GM12878 (cell line): ENCODE measurements around the gene EFCAB8. TPM values are rescaled to one million over a fixed set of nuclear protein-coding genes. Genes with fewer than 3 reads are reported as not detected.

ENCODE experiments used
- ATAC-seq: fragments of 200-7000 bp; cut with Tn5 transposase; 3 replicates; pipeline ENCODE4 v1.9.1; 2020; ENCODE audit warnings: mild to moderate bottlenecking, moderate library complexity
- BruUV-seq: library from RNA; stranded (reverse); fragments of 400-500 nt; replicated peaks from 2 replicates; lab custom pipeline; 2021; lab: Mats Ljungman, UMichigan
- CTCF ChIA-PET: fragments of 300-600 bp; sonication (Branson Sonifier 250); formaldehyde crosslinking; extraction: SDS; loops from one replicate; lab custom pipeline; 2021; ENCODE audit warnings: inconsistent platforms; lab: Yijun Ruan, JAX
- POLR2A ChIA-PET: fragments of 350-600 bp; formaldehyde crosslinking; extraction: SDS; loops from one replicate; lab custom pipeline; 2021; ENCODE audit warnings: inconsistent platforms; lab: Charles Lee
- RAD21 ChIA-PET: fragments of 300-600 bp; sonication (Branson Sonifier 250); formaldehyde crosslinking; loops from one replicate; lab custom pipeline; 2023; ENCODE audit warnings: antibody characterized with exemption; ENCODE audit not compliant: unreplicated experiment; lab: Charles Lee
- SMC1A ChIA-PET: fragments of 300-600 bp; sonication (Branson Sonifier 250); formaldehyde crosslinking; loops from one replicate; lab custom pipeline; 2023; ENCODE audit not compliant: unreplicated experiment, uncharacterized antibody; lab: Charles Lee
- DNase-seq: peaks from one replicate; pipeline ENCODE4 v3.0.0-alpha.2; 2011; ENCODE audit warnings: low read depth, low spot score
- FAIRE-seq: peaks from 3 replicates; lab custom pipeline; 2011; peaks lifted over from hg19 to GRCh38; lab: Jason Lieb, UNC
- H2AFZ ChIP-seq: 2 replicates; pipeline ENCODE4 v1.6.0; 2011; ENCODE audit warnings: low read depth, low read length, control low read depth; ENCODE audit not compliant: control insufficient read depth
- H3K27ac ChIP-seq: 2 replicates; pipeline ENCODE4 v1.5.1; 2011; ENCODE audit warnings: control low read depth; ENCODE audit not compliant: control insufficient read depth, insufficient read depth
- H3K27me3 ChIP-seq, 2 experiments: replicated peaks in 1 of 2; 2 replicates each; pipeline versions ENCODE4 v1.6.0 to v1.6.1; 2011; ENCODE audit warnings: low read length in 1 of 2; ENCODE audit not compliant: control insufficient read depth in 2 of 2, insufficient read depth in 2 of 2
- H3K36me3 ChIP-seq, 2 experiments: 2 replicates each; pipeline ENCODE4 v1.5.1; 2011; ENCODE audit warnings: low read length in 1 of 2; ENCODE audit not compliant: control insufficient read depth in 2 of 2, insufficient read depth in 2 of 2
- H3K4me1 ChIP-seq: 2 replicates; pipeline ENCODE4 v1.6.1; 2011; ENCODE audit warnings: mild to moderate bottlenecking, low read length, moderate library complexity, mixed read lengths; ENCODE audit not compliant: control insufficient read depth, insufficient read depth
- H3K4me2 ChIP-seq: 2 replicates; pipeline ENCODE4 v1.6.0; 2011; ENCODE audit warnings: control low read depth; ENCODE audit not compliant: control insufficient read depth, insufficient read depth
- H3K4me3 ChIP-seq: fragments of 200-600 bp; sonication (generic); 2 replicates; pipeline ENCODE4 v1.5.1; 2016
- H3K79me2 ChIP-seq: 2 replicates; pipeline ENCODE4 v1.6.0; 2011; ENCODE audit warnings: low read length; ENCODE audit not compliant: control insufficient read depth, insufficient read depth
- H3K9ac ChIP-seq: 2 replicates; pipeline ENCODE4 v1.8.0; 2011; ENCODE audit warnings: low read length, control low read depth, mixed read lengths; ENCODE audit not compliant: control insufficient read depth, insufficient read depth
- H3K9me3 ChIP-seq: replicated peaks from 3 replicates; pipeline ENCODE4 v1.5.1; 2011; ENCODE audit warnings: mild to moderate bottlenecking, low read length; ENCODE audit not compliant: control insufficient read depth, insufficient read depth
- H4K20me1 ChIP-seq: 2 replicates; pipeline ENCODE4 v1.6.0; 2011; ENCODE audit not compliant: control insufficient read depth, insufficient read depth
- BCLAF1 ChIP-seq: fragments of 450-650 bp; IDR thresholded peaks from 2 replicates; pipeline ENCODE4 v1.6.1; 2017; ENCODE audit warnings: antibody characterized with exemption, mild to moderate bottlenecking, moderate library complexity
- EP300 ChIP-seq, 2 experiments: fragments of 150-350 bp in 1 of 2; IDR thresholded peaks; 2 replicates each; pipeline ENCODE4 v1.6.1; 2011 to 2012; ENCODE audit warnings: low read depth in 2 of 2, low read length in 2 of 2, borderline replicate concordance in 1 of 2, improper control_type of control experiment in 1 of 2, inconsistent platforms in 1 of 2; ENCODE audit not compliant: control insufficient read depth in 1 of 2
- RBBP5 ChIP-seq: fragments of 200-600 bp; sonication (generic); conservative IDR thresholded peaks from 2 replicates; pipeline ENCODE4 v1.6.1; 2016
- ZBTB4 ChIP-seq: fragments of 450-650 bp; formaldehyde crosslinking; IDR thresholded peaks from 2 replicates; pipeline ENCODE4 v1.4.0; 2022; ENCODE audit warnings: mild to moderate bottlenecking, moderate library complexity
- WGBS: methylation state at CpG from one replicate; pipeline ENCODE4 v1.1.6; 2016; ENCODE audit warnings: low lambda C conversion rate; ENCODE audit not compliant: insufficient replicate concordance, insufficient coverage; ENCODE audit errors: missing lambda C conversion rate; 5-methylcytosine and 5-hydroxymethylcytosine counted together
- in situ Hi-C: fragments of 300-500 bp; cut with MboI; formaldehyde crosslinking; loops from 9 replicates; pipeline ENCODE4 v1.14.3; 2018; ENCODE audit warnings: mixed read lengths
- intact Hi-C: fragments of 100-400 bp; cut with micrococcal nuclease; formaldehyde crosslinking; loops from one replicate; pipeline ENCODE4 v1.14.2; 2022; ENCODE audit not compliant: unreplicated experiment
- polyA plus RNA-seq, 11 experiments: library from polyadenylated mRNA; depleted of rRNA in 4 of 11; unstranded in 6 of 11; stranded (reverse) in 5 of 11; fragments of >200 nt; fragmentation: Nextera tagmentation in 4 of 11; fragmentation: Illumina TruSeq in 1 of 11; extraction: Ambion mirVana in 4 of 11; extraction: Trizol in 1 of 11; gene quantifications; 1 replicate in 1 of 11; 2 replicates in 10 of 11; pipeline versions ENCODE4 v1.2.1 to v1.2.3, GENCODE V29; 2011 to 2016; ENCODE audit warnings: inconsistent platforms in 2 of 11, missing spikeins in 2 of 11, low read depth in 1 of 11
- total RNA-seq, 4 experiments: library from RNA; depleted of rRNA in 3 of 4; stranded (reverse); fragments of >200 nt in 3 of 4; fragmentation: Illumina TruSeq in 1 of 4; extraction: Trizol in 1 of 4; gene quantifications; 2 replicates each; pipeline versions ENCODE4 v1.2.1 to v1.2.3, GENCODE V29; 2013 to 2021

EFCAB8 gene
- total and polyA plus RNA-seq, 10 of the 15 experiments (the other 5 are each of a cell fraction or from before 2014, with no cell fraction given): 0.04 to 0.18 (median 0.06) TPM; not detected in 4

- DNase-seq (no peak), ATAC-seq (no peak), FAIRE-seq (no peak)
- no peaks in the 10 kb centered on the region for H3K36me3 ChIP-seq
- no peaks in the 10 kb centered on the region; the same call in 2 of the 3 replicates for H3K9me3 ChIP-seq
- CTCF ChIA-PET: no interaction called here
- WGBS: 27% methylated on average over 9 of the region's 9 CpGs
- no peak for TF ChIP-seq ZBTB4 (CRISPR knock-in tag)
- no peak for TF ChIP-seq BCLAF1
- no peak for TF ChIP-seq RBBP5
- no peak for TF ChIP-seq EP300 (IDR thresholded peaks at IDR 0.05; ENCODE audit: borderline replicate concordance in 1 of 2, control insufficient read depth in 1 of 2, low read depth in 2 of 2, low read length in 2 of 2)
- H3K4me3 ChIP-seq: no peak overlapping the region
- H3K4me1 ChIP-seq: no peaks in the 10 kb centered on the region
- POLR2A ChIA-PET: no interaction called here
- in situ Hi-C loops (no loop called here), intact Hi-C loops (no loop called here)
- BruUV-seq: no TSS peak
- H2AFZ ChIP-seq: no peak overlapping the region
- H4K20me1 ChIP-seq: no peaks in the 10 kb centered on the region
- H3K27me3 ChIP-seq: no peaks in the 10 kb centered on the region
- H3K9ac ChIP-seq: no peak overlapping the region
- no peak overlapping the region for H3K27ac ChIP-seq
- no peaks in the 10 kb centered on the region for H3K79me2 ChIP-seq
- RAD21 ChIA-PET: no interaction called here
- H3K4me2 ChIP-seq: no peak overlapping the region
- SMC1A ChIA-PET: no interaction called here
Measured at GRCh38 chr20:33000802-33001466, 142.2 kb downstream of the EFCAB8 start.
